ENCODE data around the gene GPR137B. TPM values are rescaled to one million over a fixed set of nuclear protein-coding genes. Genes with fewer than 3 reads are reported as not detected.

The GPR137B gene
- total and polyA plus RNA-seq, 2 of the 8 experiments (the other 6 are each of a cell fraction or from before 2014, with no cell fraction given), result 6.9 to 7.7 TPM

DNA sequence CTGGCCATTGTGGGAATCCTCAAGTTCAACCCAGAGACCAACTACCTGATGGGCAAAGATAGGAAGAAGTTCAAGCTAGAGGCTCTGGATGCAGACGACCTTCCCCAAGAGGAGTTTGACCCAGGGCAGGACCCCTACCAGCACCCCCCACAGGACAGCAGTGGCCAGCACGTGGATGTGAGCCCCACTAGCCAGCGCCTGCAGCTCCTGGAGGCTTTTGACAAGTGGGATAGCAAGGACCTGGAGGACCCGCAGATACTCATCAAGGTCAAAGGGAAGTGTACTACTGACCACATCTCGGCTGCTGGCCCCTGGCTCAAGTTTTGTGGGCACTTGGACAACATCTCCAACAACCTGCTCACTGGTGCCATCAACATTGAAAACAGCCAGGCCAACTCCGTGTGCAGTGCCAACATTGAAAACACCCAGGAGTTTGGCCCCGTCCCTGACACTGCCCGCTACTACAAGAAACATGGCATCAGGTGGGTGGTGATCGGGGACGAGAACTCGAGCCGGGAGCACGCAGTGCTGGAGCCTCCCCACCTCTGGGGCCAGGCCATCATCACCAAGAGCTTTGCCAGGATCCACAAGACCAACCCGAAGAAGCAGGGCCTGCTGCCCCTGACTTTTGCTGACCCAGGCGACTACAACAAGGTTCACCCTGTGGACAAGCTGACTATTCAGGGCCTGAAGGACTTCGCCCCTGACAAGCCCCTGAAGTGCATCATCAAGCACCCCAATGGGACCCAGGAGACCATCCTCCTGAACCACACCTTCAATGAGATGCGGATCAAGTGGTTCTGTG is 30.6 kb upstream of the GPR137B start (continued):
- TF ChIP-seq, protein P1, sequence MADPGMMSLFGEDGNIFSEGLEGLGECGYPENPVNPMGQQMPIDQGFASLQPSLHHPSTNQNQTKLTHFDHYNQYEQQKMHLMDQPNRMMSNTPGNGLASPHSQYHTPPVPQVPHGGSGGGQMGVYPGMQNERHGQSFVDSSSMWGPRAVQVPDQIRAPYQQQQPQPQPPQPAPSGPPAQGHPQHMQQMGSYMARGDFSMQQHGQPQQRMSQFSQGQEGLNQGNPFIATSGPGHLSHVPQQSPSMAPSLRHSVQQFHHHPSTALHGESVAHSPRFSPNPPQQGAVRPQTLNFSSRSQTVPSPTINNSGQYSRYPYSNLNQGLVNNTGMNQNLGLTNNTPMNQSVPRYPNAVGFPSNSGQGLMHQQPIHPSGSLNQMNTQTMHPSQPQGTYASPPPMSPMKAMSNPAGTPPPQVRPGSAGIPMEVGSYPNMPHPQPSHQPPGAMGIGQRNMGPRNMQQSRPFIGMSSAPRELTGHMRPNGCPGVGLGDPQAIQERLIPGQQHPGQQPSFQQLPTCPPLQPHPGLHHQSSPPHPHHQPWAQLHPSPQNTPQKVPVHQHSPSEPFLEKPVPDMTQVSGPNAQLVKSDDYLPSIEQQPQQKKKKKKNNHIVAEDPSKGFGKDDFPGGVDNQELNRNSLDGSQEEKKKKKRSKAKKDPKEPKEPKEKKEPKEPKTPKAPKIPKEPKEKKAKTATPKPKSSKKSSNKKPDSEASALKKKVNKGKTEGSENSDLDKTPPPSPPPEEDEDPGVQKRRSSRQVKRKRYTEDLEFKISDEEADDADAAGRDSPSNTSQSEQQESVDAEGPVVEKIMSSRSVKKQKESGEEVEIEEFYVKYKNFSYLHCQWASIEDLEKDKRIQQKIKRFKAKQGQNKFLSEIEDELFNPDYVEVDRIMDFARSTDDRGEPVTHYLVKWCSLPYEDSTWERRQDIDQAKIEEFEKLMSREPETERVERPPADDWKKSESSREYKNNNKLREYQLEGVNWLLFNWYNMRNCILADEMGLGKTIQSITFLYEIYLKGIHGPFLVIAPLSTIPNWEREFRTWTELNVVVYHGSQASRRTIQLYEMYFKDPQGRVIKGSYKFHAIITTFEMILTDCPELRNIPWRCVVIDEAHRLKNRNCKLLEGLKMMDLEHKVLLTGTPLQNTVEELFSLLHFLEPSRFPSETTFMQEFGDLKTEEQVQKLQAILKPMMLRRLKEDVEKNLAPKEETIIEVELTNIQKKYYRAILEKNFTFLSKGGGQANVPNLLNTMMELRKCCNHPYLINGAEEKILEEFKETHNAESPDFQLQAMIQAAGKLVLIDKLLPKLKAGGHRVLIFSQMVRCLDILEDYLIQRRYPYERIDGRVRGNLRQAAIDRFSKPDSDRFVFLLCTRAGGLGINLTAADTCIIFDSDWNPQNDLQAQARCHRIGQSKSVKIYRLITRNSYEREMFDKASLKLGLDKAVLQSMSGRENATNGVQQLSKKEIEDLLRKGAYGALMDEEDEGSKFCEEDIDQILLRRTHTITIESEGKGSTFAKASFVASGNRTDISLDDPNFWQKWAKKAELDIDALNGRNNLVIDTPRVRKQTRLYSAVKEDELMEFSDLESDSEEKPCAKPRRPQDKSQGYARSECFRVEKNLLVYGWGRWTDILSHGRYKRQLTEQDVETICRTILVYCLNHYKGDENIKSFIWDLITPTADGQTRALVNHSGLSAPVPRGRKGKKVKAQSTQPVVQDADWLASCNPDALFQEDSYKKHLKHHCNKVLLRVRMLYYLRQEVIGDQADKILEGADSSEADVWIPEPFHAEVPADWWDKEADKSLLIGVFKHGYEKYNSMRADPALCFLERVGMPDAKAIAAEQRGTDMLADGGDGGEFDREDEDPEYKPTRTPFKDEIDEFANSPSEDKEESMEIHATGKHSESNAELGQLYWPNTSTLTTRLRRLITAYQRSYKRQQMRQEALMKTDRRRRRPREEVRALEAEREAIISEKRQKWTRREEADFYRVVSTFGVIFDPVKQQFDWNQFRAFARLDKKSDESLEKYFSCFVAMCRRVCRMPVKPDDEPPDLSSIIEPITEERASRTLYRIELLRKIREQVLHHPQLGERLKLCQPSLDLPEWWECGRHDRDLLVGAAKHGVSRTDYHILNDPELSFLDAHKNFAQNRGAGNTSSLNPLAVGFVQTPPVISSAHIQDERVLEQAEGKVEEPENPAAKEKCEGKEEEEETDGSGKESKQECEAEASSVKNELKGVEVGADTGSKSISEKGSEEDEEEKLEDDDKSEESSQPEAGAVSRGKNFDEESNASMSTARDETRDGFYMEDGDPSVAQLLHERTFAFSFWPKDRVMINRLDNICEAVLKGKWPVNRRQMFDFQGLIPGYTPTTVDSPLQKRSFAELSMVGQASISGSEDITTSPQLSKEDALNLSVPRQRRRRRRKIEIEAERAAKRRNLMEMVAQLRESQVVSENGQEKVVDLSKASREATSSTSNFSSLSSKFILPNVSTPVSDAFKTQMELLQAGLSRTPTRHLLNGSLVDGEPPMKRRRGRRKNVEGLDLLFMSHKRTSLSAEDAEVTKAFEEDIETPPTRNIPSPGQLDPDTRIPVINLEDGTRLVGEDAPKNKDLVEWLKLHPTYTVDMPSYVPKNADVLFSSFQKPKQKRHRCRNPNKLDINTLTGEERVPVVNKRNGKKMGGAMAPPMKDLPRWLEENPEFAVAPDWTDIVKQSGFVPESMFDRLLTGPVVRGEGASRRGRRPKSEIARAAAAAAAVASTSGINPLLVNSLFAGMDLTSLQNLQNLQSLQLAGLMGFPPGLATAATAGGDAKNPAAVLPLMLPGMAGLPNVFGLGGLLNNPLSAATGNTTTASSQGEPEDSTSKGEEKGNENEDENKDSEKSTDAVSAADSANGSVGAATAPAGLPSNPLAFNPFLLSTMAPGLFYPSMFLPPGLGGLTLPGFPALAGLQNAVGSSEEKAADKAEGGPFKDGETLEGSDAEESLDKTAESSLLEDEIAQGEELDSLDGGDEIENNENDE (IDR thresholded peaks at IDR 0.05; ENCODE audit: insufficient replicate concordance, low read length), result no peak
- TF ChIP-seq GTF2F1 (IDR thresholded peaks at IDR 0.05; ENCODE audit: borderline replicate concordance, low read depth, low read length) (no peak), BACH1 (IDR thresholded peaks at IDR 0.05; ENCODE audit: low read length) (no peak), RFX5 (IDR thresholded peaks at IDR 0.05; ENCODE audit: borderline replicate concordance, low read depth, low read length) (no peak)
- TF ChIP-seq, protein P2, sequence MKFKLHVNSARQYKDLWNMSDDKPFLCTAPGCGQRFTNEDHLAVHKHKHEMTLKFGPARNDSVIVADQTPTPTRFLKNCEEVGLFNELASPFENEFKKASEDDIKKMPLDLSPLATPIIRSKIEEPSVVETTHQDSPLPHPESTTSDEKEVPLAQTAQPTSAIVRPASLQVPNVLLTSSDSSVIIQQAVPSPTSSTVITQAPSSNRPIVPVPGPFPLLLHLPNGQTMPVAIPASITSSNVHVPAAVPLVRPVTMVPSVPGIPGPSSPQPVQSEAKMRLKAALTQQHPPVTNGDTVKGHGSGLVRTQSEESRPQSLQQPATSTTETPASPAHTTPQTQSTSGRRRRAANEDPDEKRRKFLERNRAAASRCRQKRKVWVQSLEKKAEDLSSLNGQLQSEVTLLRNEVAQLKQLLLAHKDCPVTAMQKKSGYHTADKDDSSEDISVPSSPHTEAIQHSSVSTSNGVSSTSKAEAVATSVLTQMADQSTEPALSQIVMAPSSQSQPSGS (IDR thresholded peaks at IDR 0.05; ENCODE audit: low read length), result no peak
- TF ChIP-seq, protein P3, sequence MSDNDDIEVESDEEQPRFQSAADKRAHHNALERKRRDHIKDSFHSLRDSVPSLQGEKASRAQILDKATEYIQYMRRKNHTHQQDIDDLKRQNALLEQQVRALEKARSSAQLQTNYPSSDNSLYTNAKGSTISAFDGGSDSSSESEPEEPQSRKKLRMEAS (IDR thresholded peaks at IDR 0.05), result no peak
